H9 (cell line): ENCODE results near the gene BPIFB2. TPM values are rescaled to one million over a fixed set of nuclear protein-coding genes. Genes with fewer than 3 reads are reported as not detected.

Experiments
- DNase-seq: peaks from one replicate; pipeline ENCODE4 v3.0.0-alpha.2; 2017
- H2AFZ ChIP-seq: one replicate; pipeline ENCODE4 v1.6.1; 2013; ENCODE audit warnings: mild to moderate bottlenecking, low read length, control low read depth, moderate library complexity
- H2AK5ac ChIP-seq: 2 replicates; pipeline ENCODE4 v1.6.1; 2013; ENCODE audit warnings: low read length, control low read depth, mixed read lengths; ENCODE audit not compliant: insufficient read length
- H2BK120ac ChIP-seq: one replicate; pipeline ENCODE4 v1.6.1; 2013; ENCODE audit warnings: low read depth, mild to moderate bottlenecking, low read length, control low read depth, inconsistent platforms; ENCODE audit not compliant: poor library complexity, severe bottlenecking
- H2BK12ac ChIP-seq: 2 replicates; pipeline ENCODE4 v1.6.1; 2013; ENCODE audit warnings: low read length, control low read depth, mixed read lengths, low read depth; ENCODE audit not compliant: insufficient read length
- H2BK15ac ChIP-seq: 2 replicates; pipeline ENCODE4 v1.6.1; 2013; ENCODE audit warnings: low read depth, low read length, control low read depth
- H2BK20ac ChIP-seq: one replicate; pipeline ENCODE4 v1.6.1; 2013; ENCODE audit warnings: low read depth, mild to moderate bottlenecking, low read length, control low read depth, inconsistent platforms; ENCODE audit not compliant: poor library complexity, severe bottlenecking
- H2BK5ac ChIP-seq: 2 replicates; pipeline ENCODE4 v1.6.1; 2013; ENCODE audit warnings: low read length, control low read depth, mixed read lengths; ENCODE audit not compliant: insufficient read length
- H3K14ac ChIP-seq: 2 replicates; pipeline ENCODE4 v1.6.1; 2013; ENCODE audit warnings: low read length, control low read depth; ENCODE audit not compliant: insufficient read depth
- H3K18ac ChIP-seq: 2 replicates; pipeline ENCODE4 v1.6.1; 2013; ENCODE audit warnings: low read depth, mild to moderate bottlenecking, mixed read lengths, low read length, control low read depth; ENCODE audit not compliant: insufficient read length
- H3K23ac ChIP-seq: 2 replicates; pipeline ENCODE4 v1.6.1; 2013; ENCODE audit warnings: low read length, control low read depth, mixed read lengths, low read depth; ENCODE audit not compliant: insufficient read length
- H3K23me2 ChIP-seq: 2 replicates; pipeline ENCODE4 v1.6.1; 2013; ENCODE audit warnings: low read depth, mild to moderate bottlenecking, mixed read lengths, low read length, control low read depth; ENCODE audit not compliant: insufficient read length, poor library complexity, severe bottlenecking
- H3K27ac ChIP-seq: 2 replicates; pipeline ENCODE4 v1.5.1; 2013; ENCODE audit warnings: low read length, control low read depth, mixed read lengths, low read depth; ENCODE audit not compliant: insufficient read length
- H3K27me3 ChIP-seq: 2 replicates; pipeline ENCODE4 v1.6.1; 2013; ENCODE audit warnings: low read length, control low read depth, inconsistent platforms; ENCODE audit not compliant: insufficient read depth
- H3K4ac ChIP-seq: 2 replicates; pipeline ENCODE4 v1.6.1; 2013; ENCODE audit warnings: low read depth, mild to moderate bottlenecking, control low read depth, inconsistent platforms, low read length, moderate library complexity
- H3K4me1 ChIP-seq: 2 replicates; pipeline ENCODE4 v1.6.1; 2013; ENCODE audit warnings: low read length, control low read depth, inconsistent platforms; ENCODE audit not compliant: insufficient read depth
- H3K4me2 ChIP-seq: 2 replicates; pipeline ENCODE4 v1.6.1; 2013; ENCODE audit warnings: low read length, control low read depth, mixed read lengths; ENCODE audit not compliant: insufficient read length, insufficient read depth
- H3K56ac ChIP-seq: 2 replicates; pipeline ENCODE4 v1.6.1; 2013; ENCODE audit warnings: low read depth, mild to moderate bottlenecking, mixed read lengths, low read length, control low read depth; ENCODE audit not compliant: insufficient read length
- H3K79me1 ChIP-seq: 2 replicates; pipeline ENCODE4 v1.6.1; 2013; ENCODE audit warnings: low read depth, mild to moderate bottlenecking, moderate library complexity, low read length, control low read depth, inconsistent platforms; ENCODE audit not compliant: insufficient read depth, poor library complexity, severe bottlenecking
- H3K79me2 ChIP-seq: 2 replicates; pipeline ENCODE4 v1.6.1; 2013; ENCODE audit warnings: low read length, control low read depth, inconsistent platforms; ENCODE audit not compliant: insufficient read depth
- H3K9ac ChIP-seq: 2 replicates; pipeline ENCODE4 v1.6.1; 2013; ENCODE audit warnings: low read length, control low read depth, mixed read lengths; ENCODE audit not compliant: insufficient read length; ENCODE audit errors: extremely low read depth
- H3K9me3 ChIP-seq: one replicate; pipeline ENCODE4 v1.6.1; 2013; ENCODE audit warnings: low read depth, low read length, inconsistent platforms; ENCODE audit not compliant: control insufficient read depth
- H3T11ph ChIP-seq: one replicate; pipeline ENCODE4 v1.6.1; 2013; ENCODE audit warnings: mild to moderate bottlenecking, low read length, control low read depth, inconsistent platforms
- H4K20me1 ChIP-seq: one replicate; pipeline ENCODE4 v1.6.1; 2013; ENCODE audit not compliant: control insufficient read depth, insufficient read length, insufficient read depth
- H4K5ac ChIP-seq: 2 replicates; pipeline ENCODE4 v1.6.1; 2013; ENCODE audit warnings: low read depth, mild to moderate bottlenecking, mixed read lengths, low read length, control low read depth; ENCODE audit not compliant: insufficient read length
- H4K8ac ChIP-seq: replicated peaks from 2 replicates; pipeline ENCODE4 v1.6.1; 2013; ENCODE audit warnings: low read length, control low read depth, mixed read lengths, low read depth; ENCODE audit not compliant: insufficient read length
- H4K91ac ChIP-seq: 2 replicates; pipeline ENCODE4 v1.6.1; 2013; ENCODE audit warnings: low read depth, mild to moderate bottlenecking, moderate library complexity, mixed read lengths, low read length, control low read depth; ENCODE audit not compliant: insufficient read length
- H3K27ac Mint-ChIP-seq, 3 experiments: 2 replicates in 2 of 3; 3 replicates in 1 of 3; pipeline ENCODE4 v1.8.0; 2020 to 2021; ENCODE audit warnings: mixed read lengths in 3 of 3, mild to moderate bottlenecking in 1 of 3, moderate library complexity in 1 of 3
- H3K27me3 Mint-ChIP-seq: 2 replicates; pipeline ENCODE4 v1.8.0; 2021; ENCODE audit warnings: low read depth, mild to moderate bottlenecking, moderate library complexity, mixed read lengths
- H3K36me3 Mint-ChIP-seq, 3 experiments: 2 replicates in 2 of 3; 3 replicates in 1 of 3; pipeline ENCODE4 v1.8.0; 2020 to 2021; ENCODE audit warnings: low read depth in 3 of 3, mixed read lengths in 3 of 3; ENCODE audit not compliant: insufficient read depth in 1 of 3
- H3K4me1 Mint-ChIP-seq, 2 experiments: 2 replicates each; pipeline ENCODE4 v1.8.0; 2020; ENCODE audit warnings: mixed read lengths in 2 of 2
- H3K4me3 Mint-ChIP-seq, 2 experiments: 2 replicates in 1 of 2; 3 replicates in 1 of 2; pipeline ENCODE4 v1.8.0; 2020 to 2021; ENCODE audit warnings: mild to moderate bottlenecking in 2 of 2, mixed read lengths in 2 of 2, moderate library complexity in 1 of 2
- H3K9me3 Mint-ChIP-seq, 2 experiments: 2 replicates in 1 of 2; 3 replicates in 1 of 2; pipeline ENCODE4 v1.8.0; 2020; ENCODE audit warnings: mild to moderate bottlenecking in 2 of 2, mixed read lengths in 2 of 2, moderate library complexity in 1 of 2
- CTCF ChIP-seq: fragments of 200-600 bp; sonication (generic); conservative IDR thresholded peaks from 3 replicates; pipeline ENCODE4 v1.8.0; 2021; ENCODE audit warnings: antibody characterized with exemption, mild to moderate bottlenecking
- WGBS: extraction: QIAGEN DNeasy Blood & Tissue Kit; methylation state at CpG from one replicate; pipeline ENCODE4 v1.1.7; 2013; ENCODE audit warnings: missing lambda C conversion rate, low lambda C conversion rate, mixed read lengths; ENCODE audit not compliant: insufficient read length; ENCODE audit errors: extremely low coverage; 5-methylcytosine and 5-hydroxymethylcytosine counted together
- total RNA-seq: library from RNA; stranded (reverse); gene quantifications from 2 replicates; pipeline ENCODE4 v1.2.1, GENCODE V29; 2021

BPIFB2 gene
- total RNA-seq, 1 experiment from 2014 or later, result not detected

- Histone ChIP-seq H3K23ac (no peak overlapping the region), H3T11ph (no peak overlapping the region), H3K56ac (no peak overlapping the region), H3K9ac (no peak overlapping the region), H4K5ac (no peak overlapping the region), H2AFZ (no peak overlapping the region), H4K91ac (no peak overlapping the region), H2BK15ac (no peak overlapping the region), H3K4me2 (no peak overlapping the region), H4K20me1 (no peaks in the 10 kb centered on the region), H2BK20ac (no peak overlapping the region), H2BK5ac (no peak overlapping the region), H3K14ac (no peak overlapping the region), H2AK5ac (no peak overlapping the region), H2BK120ac (no peak overlapping the region), H3K79me1 (no peaks in the 10 kb centered on the region), H3K79me2 (no peaks in the 10 kb centered on the region), H3K23me2 (no peaks in the 10 kb centered on the region), H4K8ac (no peak overlapping the region), H3K4ac (no peak overlapping the region), H2BK12ac (no peak overlapping the region), H3K27me3 (no peaks in the 10 kb centered on the region), H3K9me3 (no peaks in the 10 kb centered on the region), H3K18ac (no peak overlapping the region), H3K27ac (no peak overlapping the region), H3K4me1 (no peaks in the 10 kb centered on the region)
- Mint-ChIP-seq H3K4me1 (peaks cover 5 to 6% of the 10 kb centered on the region in 2 experiments; a peak in 1 of 4 replicates), H3K36me3 (no peaks in the 10 kb centered on the region), H3K27ac (peak overlapping the region in 1 of 3 experiments; percentile 3; a peak in 1 of 7 replicates), H3K4me3 (no peak overlapping the region; a peak in 1 of 5 replicates), H3K9me3 (no peaks in the 10 kb centered on the region), H3K27me3 (peaks cover 4% of the 10 kb centered on the region)
- WGBS, result no CpG with 5 or more reads among the region's 18 CpGs
- no peak for DNase-seq
- no peak for TF ChIP-seq CTCF
These were observed 21.1 kb upstream of the BPIFB2 start for GRCh38 chr20:32986331-32986966.
